GM23248 (cell line): ENCODE measurements around the gene TPPP3.

Source experiments
- EZH2 ChIP-seq: fragments of 200-600 bp; sonication (generic); IDR thresholded peaks from 2 replicates; pipeline ENCODE4 v1.6.1; 2018; ENCODE audit warnings: antibody characterized with exemption, mild to moderate bottlenecking; ENCODE audit not compliant: insufficient read depth, poor library complexity, severe bottlenecking
- EZH2phosphoT487 ChIP-seq: fragments of 200-600 bp; sonication (generic); IDR thresholded peaks from 2 replicates; pipeline ENCODE4 v1.6.1; 2018; ENCODE audit warnings: antibody characterized with exemption, moderate library complexity, mild to moderate bottlenecking, low read depth; ENCODE audit not compliant: insufficient read depth

DNA sequence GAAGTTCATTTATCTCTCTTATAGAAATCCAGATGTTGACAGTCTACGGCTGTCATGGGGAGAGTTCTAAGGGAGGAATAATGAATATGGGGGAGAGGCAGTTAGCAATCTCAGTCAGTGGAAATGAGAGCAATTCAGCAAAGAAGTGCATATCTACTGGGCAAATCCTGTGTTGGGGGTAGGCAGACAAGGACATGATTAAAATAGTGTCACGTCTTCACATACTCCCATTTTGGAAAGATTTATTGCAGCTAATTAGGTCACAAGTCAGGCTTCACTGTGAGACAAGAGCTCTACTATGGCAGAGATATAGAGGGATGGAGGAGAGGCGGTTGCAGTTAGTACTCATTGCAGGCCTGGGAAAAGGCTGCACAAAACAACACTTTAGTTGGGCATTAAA is 36.9 kb downstream of the TPPP3 start:
- TF ChIP-seq EZH2phosphoT487 (no peak), EZH2 (no peak)
